Measurements from ENCODE around the gene SLC40A1.

SLC40A1 gene

DNA sequence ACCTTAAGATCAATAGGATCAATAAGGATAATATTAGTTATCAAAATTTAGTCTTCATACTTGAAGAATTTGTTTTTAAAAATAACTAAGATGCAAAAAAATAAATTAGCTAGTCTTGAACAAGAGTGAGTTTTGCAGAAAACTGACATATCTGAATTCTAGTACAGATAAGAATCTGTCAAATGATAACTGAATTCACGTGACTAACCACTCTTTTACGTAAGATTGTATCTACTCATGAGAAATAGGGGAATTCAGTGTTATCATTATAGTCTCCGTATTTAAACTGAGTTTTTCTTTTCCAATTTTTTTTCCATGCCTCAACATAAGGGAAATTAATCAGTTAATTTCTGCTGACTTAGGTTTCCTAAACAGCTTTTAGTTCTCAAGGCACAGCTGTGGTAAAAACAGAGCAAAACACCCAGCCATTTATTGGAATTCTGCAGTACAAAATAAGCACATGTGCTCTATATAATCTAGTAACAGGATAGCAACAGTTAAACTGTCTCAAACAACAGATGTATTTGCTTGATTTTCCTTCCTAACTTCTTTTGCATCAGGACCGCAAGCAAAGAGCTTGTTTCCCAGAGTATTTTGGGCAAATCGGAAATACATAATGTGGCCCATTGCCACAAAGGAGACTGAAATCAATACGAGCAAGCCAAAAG, 19.1 kb downstream of the SLC40A1 start:
- no peak for FAIRE-seq

DNA sequence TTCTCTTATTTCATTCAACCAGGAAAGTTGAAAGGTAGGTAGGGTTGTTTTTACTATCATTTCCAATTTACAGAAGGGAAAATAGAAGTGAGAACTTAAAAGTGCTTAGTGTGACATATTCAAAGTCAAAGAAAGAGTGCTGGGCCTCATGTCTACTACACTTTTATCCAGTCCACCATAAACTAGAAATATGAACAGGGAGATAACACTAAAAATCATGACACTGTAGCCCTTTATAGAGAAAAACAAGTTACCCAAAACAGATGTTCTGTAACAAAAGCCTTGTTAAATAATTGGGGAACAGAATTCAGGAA, 20.4 kb downstream of the SLC40A1 start:
- FAIRE-seq = no peak

DNA sequence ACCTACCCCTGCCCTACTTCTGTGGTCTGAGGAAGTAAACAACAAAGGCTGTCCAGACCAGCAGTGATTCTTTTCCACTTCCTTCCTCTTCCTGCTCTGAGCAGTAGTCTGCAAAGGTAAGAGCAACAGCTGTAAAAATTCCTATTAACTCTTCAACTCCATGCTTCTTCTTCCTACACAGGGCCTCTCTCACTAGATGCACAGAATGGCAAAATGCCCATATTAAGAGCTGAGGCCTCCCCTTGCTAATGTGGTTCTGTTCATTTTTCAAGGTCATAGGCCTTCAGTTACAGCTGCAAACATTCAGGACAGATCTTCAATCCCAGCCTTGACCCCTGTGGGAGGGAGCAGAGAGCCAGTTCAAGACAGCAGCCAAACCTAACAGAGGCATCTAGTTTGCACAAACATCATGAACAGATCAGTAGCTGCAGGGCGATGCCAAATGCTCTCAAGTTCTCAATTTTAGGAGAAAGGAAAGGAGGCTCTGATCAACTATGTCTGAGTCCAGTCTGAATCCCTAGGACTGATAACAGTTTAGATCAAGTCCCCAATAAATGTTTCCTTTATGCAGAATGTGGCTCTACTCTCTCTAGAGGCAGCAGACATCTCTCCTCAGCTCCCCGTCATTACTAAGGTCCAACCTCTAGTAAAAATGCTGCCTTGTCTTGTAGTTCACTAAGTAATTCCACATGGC, 20.9 kb downstream of the SLC40A1 start:
- no peak for FAIRE-seq

- no peak for FAIRE-seq
Measured at GRCh38 chr2:189558516-189559272, 21.9 kb downstream of the SLC40A1 start.

- FAIRE-seq = no peak
Measured at GRCh38 chr2:189557373-189557772, 23.2 kb downstream of the SLC40A1 start.

DNA sequence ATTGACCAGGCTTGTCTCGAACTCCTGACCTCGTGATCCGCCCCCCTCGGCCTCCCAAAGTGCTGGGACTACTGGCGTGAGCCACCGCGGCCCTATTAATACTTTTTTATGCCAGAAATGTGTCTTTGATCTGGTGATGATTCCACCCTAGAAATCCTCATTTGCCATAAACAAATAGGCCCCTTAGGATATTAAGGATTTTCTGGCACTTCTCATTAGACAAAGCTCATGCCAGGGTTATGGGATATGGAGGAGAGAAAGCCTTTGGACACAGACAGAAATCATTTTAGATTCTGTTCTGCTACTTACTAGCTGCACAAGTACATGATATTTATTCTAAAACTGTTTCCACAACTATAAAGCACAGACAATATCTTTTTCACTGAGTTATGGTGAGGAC, 24.1 kb downstream of the SLC40A1 start:
- no peak for FAIRE-seq

GRCh38 chr2:189555232-189555631, 25.4 kb downstream of the SLC40A1 start:
- no peak for FAIRE-seq

DNA sequence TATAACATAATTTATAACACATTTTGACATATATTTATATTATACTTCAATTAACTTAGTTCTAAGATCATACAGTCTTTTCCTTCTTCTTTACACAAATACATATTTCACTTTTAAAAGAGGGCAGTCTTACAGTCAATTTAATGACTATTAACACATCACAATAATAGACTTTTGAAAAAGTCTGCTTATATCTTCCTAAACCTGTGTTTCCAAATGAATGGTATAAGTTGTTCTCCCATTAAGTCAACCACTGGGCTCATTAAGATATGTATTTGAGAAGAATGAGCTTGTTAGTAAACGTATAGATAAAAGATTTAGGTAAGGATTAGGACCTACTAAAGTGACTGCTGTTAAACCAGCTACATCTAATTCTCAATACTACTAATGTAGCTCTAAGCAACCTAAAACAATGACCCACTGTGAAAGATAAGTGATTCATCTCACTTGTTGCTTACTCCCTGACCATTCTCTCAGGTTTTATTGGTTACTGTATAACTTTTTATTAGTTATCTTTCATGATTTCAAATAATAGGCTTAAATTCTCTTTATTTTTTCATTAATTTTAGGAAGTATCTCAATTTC, 27.0 kb downstream of the SLC40A1 start:
- FAIRE-seq = no peak

GRCh38 chr2:189552991-189553404, 27.6 kb downstream of the SLC40A1 start:
- FAIRE-seq = no peak

DNA sequence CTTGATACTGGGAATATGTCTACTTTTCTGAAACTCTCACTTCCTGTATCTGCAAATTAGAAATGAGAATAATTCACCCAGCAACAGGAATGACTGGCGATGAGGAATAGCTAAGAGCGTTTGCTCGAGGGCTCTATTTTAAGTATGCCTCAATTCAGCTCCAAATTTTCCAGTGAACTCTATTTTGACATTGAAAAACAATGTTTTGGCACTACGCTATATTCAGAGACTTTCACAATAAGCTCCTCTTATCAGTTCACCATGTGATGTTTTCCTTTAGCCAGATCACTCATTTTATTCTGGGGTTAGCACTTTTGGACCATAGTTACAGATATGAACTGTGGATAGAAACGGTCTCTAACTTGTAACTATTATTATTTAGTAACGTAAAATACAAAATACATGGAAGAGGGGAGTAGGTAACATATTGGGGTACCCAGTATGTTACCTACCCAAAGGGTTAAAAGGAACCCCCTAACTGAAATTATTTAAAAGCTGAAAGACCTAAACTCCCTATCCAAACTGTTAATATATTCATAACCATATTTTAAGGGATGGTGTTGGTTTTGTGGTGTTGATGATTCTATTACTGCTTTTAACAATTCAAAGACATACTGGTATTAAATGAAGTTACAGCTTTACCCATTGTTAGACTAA, 28.1 kb downstream of the SLC40A1 start:
- no peak for FAIRE-seq

DNA sequence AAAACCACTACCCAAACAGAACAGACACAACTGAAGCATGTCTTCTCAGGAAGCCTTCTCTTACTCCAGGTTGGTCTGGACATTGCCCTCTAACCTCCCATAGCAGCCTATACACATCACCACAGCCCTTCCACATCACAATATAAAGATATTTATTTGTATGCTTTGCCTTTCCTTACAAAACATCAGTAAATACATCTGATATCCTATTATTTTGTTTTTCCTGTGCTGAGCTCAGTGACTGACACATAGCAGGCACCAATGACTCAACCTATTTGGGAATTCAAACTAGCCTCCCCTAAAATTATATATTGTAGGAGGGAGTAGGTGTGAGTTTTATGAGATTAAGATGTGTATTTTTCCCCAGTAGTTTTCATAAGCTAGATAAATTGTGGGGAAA, 28.8 kb downstream of the SLC40A1 start:
- FAIRE-seq = no peak

GRCh38 chr2:189549449-189549832, 31.1 kb downstream of the SLC40A1 start:
- no peak for FAIRE-seq

DNA sequence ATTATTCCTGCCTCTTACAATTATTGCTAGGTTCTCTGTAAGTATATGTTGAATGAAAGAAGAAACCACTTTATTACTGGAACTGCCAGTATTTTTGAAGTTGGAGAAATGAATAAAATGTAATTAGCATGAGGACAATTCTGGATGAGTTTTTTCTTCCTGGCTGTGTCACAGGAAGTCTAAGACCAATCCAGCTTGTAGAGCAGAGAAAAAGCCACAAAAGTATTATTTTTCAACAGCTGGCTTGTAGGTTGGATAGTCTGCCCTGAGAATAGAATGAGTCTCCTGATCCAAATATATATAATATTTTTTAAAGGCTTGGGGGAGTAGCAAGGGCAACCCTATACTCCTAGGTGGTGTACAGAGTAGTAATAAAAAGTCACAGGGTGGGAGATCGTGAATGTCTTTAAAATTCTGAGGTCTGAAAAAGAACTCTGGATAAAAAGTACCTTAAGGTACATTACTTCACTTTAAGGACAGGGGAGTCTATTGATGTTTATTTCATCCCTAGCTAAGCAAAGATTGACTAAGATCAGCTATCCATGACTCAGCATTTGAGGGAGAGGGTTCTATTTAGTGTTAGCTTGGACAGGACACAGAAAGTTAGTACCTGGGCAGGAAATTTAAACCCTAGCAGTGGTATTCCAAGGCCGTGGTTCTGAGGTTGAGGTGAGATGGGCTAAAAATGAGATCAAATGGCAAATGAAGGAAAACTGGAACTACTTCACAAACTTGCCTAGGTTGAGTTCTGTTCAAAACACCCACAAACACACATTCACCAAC, 31.7 kb downstream of the SLC40A1 start:
- FAIRE-seq = no peak

DNA sequence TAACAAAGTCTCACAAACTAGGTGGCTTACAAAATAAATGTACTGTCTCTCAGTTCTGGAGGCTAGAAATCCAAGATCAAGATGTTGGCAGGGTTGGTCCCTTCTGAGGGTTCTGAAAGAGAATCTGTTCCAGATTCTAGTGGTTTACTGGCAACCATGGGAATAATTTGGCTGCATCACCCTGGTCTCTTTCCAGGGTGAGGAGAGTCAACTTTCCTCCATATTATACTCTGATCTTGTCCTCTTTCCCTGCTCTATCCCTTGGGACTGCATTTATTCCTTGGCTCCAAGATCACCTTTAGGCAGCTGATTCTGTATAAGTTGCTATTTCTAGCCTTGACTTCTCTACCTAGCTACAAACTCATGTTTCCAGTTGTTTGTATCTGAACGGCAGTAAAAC, 35.2 kb downstream of the SLC40A1 start:
- no peak for FAIRE-seq

DNA sequence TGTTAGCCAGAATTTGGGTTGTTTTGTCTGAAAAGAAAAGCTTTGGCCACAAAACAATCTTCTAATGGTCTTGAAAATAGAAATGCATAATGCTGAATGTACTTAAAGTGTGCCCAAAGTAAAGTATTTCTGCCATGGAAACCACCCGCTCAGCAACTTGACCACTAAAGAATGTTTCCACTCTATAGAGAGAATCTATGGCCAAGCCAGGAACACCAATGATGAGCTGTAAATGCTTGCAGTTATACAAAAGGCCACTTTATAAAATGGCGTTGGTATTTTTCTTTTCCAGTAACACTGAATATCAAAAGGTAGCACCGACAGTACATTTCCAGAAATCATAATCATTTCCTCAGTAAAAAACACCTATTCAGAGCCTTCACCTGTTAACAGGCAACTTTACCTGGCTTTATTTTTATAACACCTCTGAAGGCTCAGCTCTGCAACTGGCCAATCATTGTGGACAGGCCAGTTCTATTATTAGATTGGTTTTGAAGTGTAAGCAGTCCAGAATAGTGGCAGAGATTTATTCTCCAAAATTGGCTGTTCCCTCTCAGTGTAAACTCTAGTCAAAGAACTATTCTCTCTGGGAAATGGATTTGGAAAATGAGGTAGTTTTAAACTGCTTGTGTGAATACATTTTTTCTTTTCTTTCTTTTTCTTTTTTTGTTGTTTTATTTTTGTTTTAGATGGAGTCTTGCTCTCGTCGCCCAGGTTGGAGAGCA, 36.1 kb downstream of the SLC40A1 start:
- no peak for FAIRE-seq

DNA sequence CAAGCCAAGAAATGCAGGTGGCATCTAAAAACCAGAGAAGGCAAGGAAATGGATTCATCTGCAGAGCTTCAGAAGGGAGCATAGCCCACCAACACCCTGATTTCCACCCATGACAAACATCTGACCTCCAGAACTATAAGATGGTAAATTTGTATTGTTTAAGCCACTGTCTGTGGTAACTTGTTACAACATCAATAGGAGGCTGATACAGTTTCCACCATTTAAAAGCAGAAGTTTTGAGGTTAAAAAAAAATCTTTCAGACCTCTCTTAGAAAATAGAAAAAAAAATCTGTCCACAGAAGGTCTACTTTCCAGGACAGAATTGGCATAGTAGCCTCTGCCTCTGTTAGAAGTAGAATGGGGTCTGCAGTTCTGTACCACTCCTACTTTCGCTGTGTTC, 37.2 kb downstream of the SLC40A1 start:
- FAIRE-seq = no peak

DNA sequence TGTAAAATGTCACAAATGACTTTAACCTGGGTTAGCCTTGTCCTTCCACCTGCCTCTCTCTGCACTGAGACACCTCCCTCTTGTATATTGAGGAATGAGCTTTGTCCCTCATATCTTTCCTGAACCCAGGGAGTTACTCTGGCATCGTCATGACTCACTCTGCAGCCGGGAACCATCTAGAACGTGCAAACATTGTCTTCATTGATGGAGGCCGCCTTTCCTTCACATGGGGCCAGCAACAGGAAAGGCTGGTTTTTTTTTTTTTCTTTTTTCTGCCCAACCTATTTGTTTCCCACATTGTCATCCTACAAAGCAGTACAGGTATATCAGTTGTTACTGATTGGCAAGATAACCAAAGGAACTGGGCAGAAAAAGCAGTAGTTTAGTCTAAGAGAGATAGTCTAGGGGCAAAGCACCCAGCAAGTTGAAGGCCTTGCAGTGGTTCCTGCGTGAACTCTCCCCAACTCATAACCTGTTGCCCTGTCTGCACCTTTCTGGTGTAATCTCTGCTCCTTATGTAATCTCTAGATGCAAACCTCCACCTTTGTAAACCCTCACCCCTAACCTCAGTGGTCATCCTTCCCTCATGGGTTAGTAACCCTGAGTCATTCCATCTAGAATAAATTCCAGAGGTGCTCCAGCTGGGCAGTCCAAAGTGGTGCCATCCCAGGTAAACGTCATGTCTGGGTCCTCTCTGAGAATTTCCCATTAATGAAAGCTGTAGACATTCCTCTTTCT, 38.3 kb downstream of the SLC40A1 start:
- FAIRE-seq = no peak

DNA sequence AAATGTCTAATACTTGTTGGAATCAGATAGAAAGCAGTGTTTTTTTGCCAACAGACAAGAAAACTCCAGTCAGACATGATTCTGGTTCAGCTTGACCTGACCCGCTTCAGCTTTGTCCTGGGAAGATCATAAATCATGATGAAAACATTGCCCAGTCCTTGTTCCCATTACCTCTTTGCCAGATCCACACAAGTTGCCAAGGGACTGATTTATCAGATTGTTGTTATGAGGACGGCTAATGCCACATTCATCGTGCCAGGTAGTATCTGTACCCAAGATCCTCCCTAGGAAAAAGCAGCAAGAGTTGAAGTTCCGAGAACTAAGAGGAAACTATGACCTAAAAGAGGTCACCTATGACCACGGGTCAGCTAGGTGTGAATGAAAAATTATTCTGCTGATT, 39.0 kb downstream of the SLC40A1 start:
- FAIRE-seq = no peak

GRCh38 chr2:189540551-189540950, 40.0 kb downstream of the SLC40A1 start:
- FAIRE-seq = no peak

- FAIRE-seq = no peak
Measured at GRCh38 chr2:189538402-189538801, 42.2 kb downstream of the SLC40A1 start.

DNA sequence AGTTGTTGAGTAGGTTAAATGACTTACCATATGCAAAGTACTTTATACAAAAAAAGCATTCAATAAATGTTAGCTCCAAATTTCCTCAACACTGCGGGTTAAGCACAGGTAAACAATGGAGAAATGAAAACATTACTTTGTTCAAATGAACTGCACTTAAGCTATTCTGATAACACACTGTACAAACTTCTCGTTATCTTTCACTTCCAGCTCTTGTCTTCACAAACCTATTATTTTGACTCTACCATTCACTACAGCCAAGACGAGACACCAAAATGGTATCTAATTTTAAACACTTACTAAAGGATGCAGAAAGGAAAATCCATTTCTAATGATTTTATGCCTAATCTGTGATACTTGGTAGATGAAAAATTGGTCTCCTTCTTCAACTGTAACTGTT, 43.8 kb downstream of the SLC40A1 start:
- no peak for FAIRE-seq
